HepG2 (cell line): ENCODE measurements around the gene PAPPA. TPM values are rescaled to one million over a fixed set of nuclear protein-coding genes. Genes with fewer than 3 reads are reported as not detected.

Experiments used
- ATAC-seq: fragments of 200-7000 bp; cut with Tn5 transposase; 3 replicates; pipeline ENCODE4 v1.9.1; 2020; ENCODE audit warnings: mild to moderate bottlenecking, moderate library complexity
- BruUV-seq: library from RNA; stranded (reverse); fragments of 400-500 nt; replicated peaks from 2 replicates; lab custom pipeline; 2021; lab: Mats Ljungman, UMichigan
- CTCF ChIA-PET: fragments of 300-600 bp; formaldehyde crosslinking; extraction: SDS; loops from one replicate; lab custom pipeline; 2021; ENCODE audit warnings: low total read pairs, inconsistent platforms, low intra/inter-chr PET ratio; lab: Yijun Ruan, JAX
- POLR2A ChIA-PET: fragments of 350-600 bp; sonication (Branson Sonifier 250); formaldehyde crosslinking; loops from one replicate; lab custom pipeline; 2020; ENCODE audit warnings: antibody characterized with exemption, inconsistent platforms; lab: Yijun Ruan, JAX
- DNase-seq: peaks from one replicate; pipeline ENCODE4 v3.0.0-alpha.2; 2015; ENCODE audit warnings: low spot score
- FAIRE-seq: peaks from 3 replicates; lab custom pipeline; 2011; peaks lifted over from hg19 to GRCh38; lab: Jason Lieb, UNC
- H2AFZ ChIP-seq: one replicate; pipeline ENCODE4 v1.6.1; 2011; ENCODE audit warnings: low read length, inconsistent platforms
- H3K27ac ChIP-seq: fragments of 300-600 bp; 3 replicates; pipeline ENCODE4 v1.8.0; 2011; ENCODE audit warnings: mixed run types, mild to moderate bottlenecking, mixed read lengths, low read length, inconsistent platforms; ENCODE audit not compliant: insufficient read depth; ENCODE audit errors: extremely low read length
- H3K27me3 ChIP-seq, 2 experiments: fragments of 200-600 bp in 1 of 2; 2 replicates in 1 of 2; 3 replicates in 1 of 2; pipeline versions ENCODE4 v1.6.0 to v1.8.0; 2011; ENCODE audit warnings: low read length in 2 of 2, mild to moderate bottlenecking in 2 of 2, moderate library complexity in 2 of 2, inconsistent platforms in 1 of 2; ENCODE audit not compliant: insufficient read depth in 2 of 2, control insufficient read depth in 1 of 2
- H3K36me3 ChIP-seq, 2 experiments: fragments of 200-600 bp in 1 of 2; replicated peaks in 1 of 2; 2 replicates in 1 of 2; 3 replicates in 1 of 2; pipeline versions ENCODE4 v1.5.1 to v1.8.0; 2011; ENCODE audit warnings: low read length in 2 of 2, inconsistent platforms in 1 of 2; ENCODE audit not compliant: insufficient read depth in 2 of 2, control insufficient read depth in 1 of 2
- H3K4me1 ChIP-seq: 2 replicates; pipeline ENCODE4 v1.5.1; 2012; ENCODE audit warnings: low read length, inconsistent platforms; ENCODE audit not compliant: insufficient read depth
- H3K4me2 ChIP-seq: 2 replicates; pipeline ENCODE4 v1.6.0; 2011; ENCODE audit warnings: low read depth, low read length, inconsistent platforms
- H3K4me3 ChIP-seq, 3 experiments: fragments of 200-600 bp in 1 of 3; sonication (generic), shearing (Covaris generic) in 1 of 3; replicated peaks in 1 of 3; 2 replicates each; pipeline ENCODE4 v1.5.1; 2011 to 2016; ENCODE audit warnings: low read length in 3 of 3, inconsistent platforms in 2 of 3, low read depth in 2 of 3, mild to moderate bottlenecking in 2 of 3, control low read depth in 1 of 3, mixed read lengths in 1 of 3; ENCODE audit not compliant: insufficient read depth in 1 of 3
- H3K79me2 ChIP-seq: one replicate; pipeline ENCODE4 v1.6.1; 2011; ENCODE audit warnings: low read length, inconsistent platforms; ENCODE audit not compliant: insufficient read depth
- H3K9ac ChIP-seq: 2 replicates; pipeline ENCODE4 v1.6.0; 2011; ENCODE audit warnings: mild to moderate bottlenecking, low read depth, low read length, inconsistent platforms; ENCODE audit not compliant: insufficient read depth
- H3K9me3 ChIP-seq: 2 replicates; pipeline ENCODE4 v1.5.1; 2012; ENCODE audit warnings: mild to moderate bottlenecking, low read length
- H4K20me1 ChIP-seq: 2 replicates; pipeline ENCODE4 v1.6.0; 2011; ENCODE audit warnings: inconsistent platforms, mild to moderate bottlenecking, low read length, moderate library complexity; ENCODE audit not compliant: insufficient read depth
- ARID2 ChIP-seq: sonication (generic); formaldehyde crosslinking; IDR thresholded peaks from 2 replicates; pipeline ENCODE4 v1.8.1; 2022; ENCODE audit warnings: mild to moderate bottlenecking, missing genetic modification reagents, borderline replicate concordance
- CHCHD3 ChIP-seq: sonication (generic); formaldehyde crosslinking; IDR thresholded peaks from 2 replicates; pipeline ENCODE4 v1.8.0; 2022; ENCODE audit warnings: mild to moderate bottlenecking, missing genetic modification reagents, moderate library complexity
- DNMT1 ChIP-seq: sonication (generic); formaldehyde crosslinking; IDR thresholded peaks from 2 replicates; pipeline ENCODE4 v1.5.1; 2020; ENCODE audit warnings: mild to moderate bottlenecking, missing genetic modification reagents
- HHEX ChIP-seq: IDR thresholded peaks from 2 replicates; pipeline ENCODE4 v1.6.1; 2016; ENCODE audit warnings: control low read depth
- MXD3 ChIP-seq: IDR thresholded peaks from 2 replicates; pipeline ENCODE4 v1.6.1; 2016; ENCODE audit warnings: mild to moderate bottlenecking, missing biosample characterization, missing genetic modification reagents
- NPAS2 ChIP-seq: sonication (generic); formaldehyde crosslinking; IDR thresholded peaks from 2 replicates; pipeline ENCODE4 v1.8.0; 2022; ENCODE audit warnings: mild to moderate bottlenecking, missing genetic modification reagents, borderline replicate concordance
- ZC3H13 ChIP-seq: sonication (generic); formaldehyde crosslinking; IDR thresholded peaks from 2 replicates; pipeline ENCODE4 v1.8.1; 2023; ENCODE audit warnings: mild to moderate bottlenecking, missing genetic modification reagents, moderate library complexity
- ZFP36L1 ChIP-seq: sonication (generic); formaldehyde crosslinking; IDR thresholded peaks from 2 replicates; pipeline ENCODE4 v1.8.0; 2022; ENCODE audit warnings: mild to moderate bottlenecking, missing genetic modification reagents, moderate library complexity
- ZFYVE20 ChIP-seq: sonication (generic); formaldehyde crosslinking; IDR thresholded peaks from 2 replicates; pipeline ENCODE4 v1.8.0; 2023; ENCODE audit warnings: low read depth, mild to moderate bottlenecking, moderate library complexity, missing genetic modification reagents, borderline replicate concordance
- ZNF234 ChIP-seq: sonication (generic); formaldehyde crosslinking; conservative IDR thresholded peaks from 2 replicates; pipeline ENCODE4 v1.5.1; 2020; ENCODE audit warnings: mild to moderate bottlenecking, missing genetic modification reagents
- ZNF646 ChIP-seq: sonication (generic); formaldehyde crosslinking; IDR thresholded peaks from 2 replicates; pipeline ENCODE4 v1.9.0; 2021; ENCODE audit warnings: mild to moderate bottlenecking, missing genetic modification reagents
- ZNF749 ChIP-seq: sonication (generic); formaldehyde crosslinking; IDR thresholded peaks from 2 replicates; pipeline ENCODE4 v1.8.0; 2022; ENCODE audit warnings: mild to moderate bottlenecking, missing genetic modification reagents, moderate library complexity, borderline replicate concordance
- ZNF777 ChIP-seq: sonication (generic); formaldehyde crosslinking; IDR thresholded peaks from 2 replicates; pipeline ENCODE4 v1.4.0; 2020; ENCODE audit warnings: missing genetic modification reagents
- ZNF878 ChIP-seq: sonication (generic); formaldehyde crosslinking; IDR thresholded peaks from 2 replicates; pipeline ENCODE4 v1.8.1; 2023; ENCODE audit warnings: mild to moderate bottlenecking, missing genetic modification reagents, moderate library complexity
- WGBS: methylation state at CpG from one replicate; pipeline ENCODE4 v1.1.6; 2017; ENCODE audit warnings: low lambda C conversion rate; 5-methylcytosine and 5-hydroxymethylcytosine counted together
- in situ Hi-C: cut with HindIII; loops from 2 replicates; pipeline ENCODE4 v1.10.0; 2017; ENCODE audit warnings: low pct_unique_long_range_greater_than_20kb; ENCODE audit not compliant: extremely low pct_ligation_motif_present
- intact Hi-C: fragments of 100-400 bp; cut with micrococcal nuclease; formaldehyde crosslinking; loops from one replicate; pipeline ENCODE4 v1.10.0; 2022; ENCODE audit not compliant: unreplicated experiment
- polyA plus RNA-seq, 8 experiments: library from polyadenylated mRNA; depleted of rRNA in 3 of 8; stranded (reverse) in 7 of 8; unstranded in 1 of 8; fragments of >200 nt; fragmentation: Illumina TruSeq in 4 of 8; extraction: Trizol in 4 of 8; gene quantifications; 2 replicates each; pipeline versions ENCODE4 v1.2.1 to v1.2.3, GENCODE V29; 2011 to 2016; ENCODE audit warnings: low read depth in 4 of 8, missing spikeins in 1 of 8, mixed read lengths in 1 of 8; ENCODE audit not compliant: insufficient read depth in 1 of 8
- total RNA-seq, 5 experiments: library from RNA; depleted of rRNA; stranded (reverse); fragments of >200 nt; fragmentation: Illumina TruSeq; extraction: Trizol; gene quantifications; 2 replicates each; pipeline ENCODE4 v1.2.3, GENCODE V29; 2016; ENCODE audit warnings: low read depth in 1 of 5
- TF ChIP-seq, protein P1 (sequence below): sonication (generic); formaldehyde crosslinking; IDR thresholded peaks from 2 replicates; pipeline ENCODE4 v1.5.0; 2020; ENCODE audit warnings: missing genetic modification reagents

PAPPA gene
- total and polyA plus RNA-seq, 2 of the 13 experiments (the other 11 are each of a cell fraction or from before 2014, with no cell fraction given): 0.09 to 0.11 TPM

DNA sequence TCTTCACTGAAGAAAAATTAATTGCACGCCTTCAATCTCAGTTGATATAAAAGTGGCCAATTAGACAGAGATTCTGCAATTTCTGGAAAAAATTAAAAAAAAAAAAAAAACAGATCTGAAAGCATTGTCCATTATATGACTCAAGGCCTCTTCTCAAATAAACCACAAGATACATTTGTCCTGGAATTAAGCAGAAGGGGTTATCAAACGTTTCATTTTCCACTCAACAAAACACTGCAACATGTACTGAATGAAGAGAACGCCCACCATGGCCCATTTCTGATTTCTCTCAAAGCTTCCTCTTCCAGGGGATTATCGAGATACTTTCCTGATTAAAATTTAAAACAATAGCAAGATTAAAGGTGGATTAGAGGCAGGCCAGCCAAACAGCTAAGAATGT is 5.8 kb upstream of the PAPPA start:
- no peaks in the 10 kb centered on the region for H3K9me3 ChIP-seq
- intact Hi-C loops: no loop called here
- CTCF ChIA-PET: no interaction called here

More for the DNA sequence above, 5.8 kb upstream of the PAPPA start:
- no peaks in the 10 kb centered on the region for H4K20me1 ChIP-seq
- H3K79me2 ChIP-seq: no peaks in the 10 kb centered on the region
- no peak overlapping the region for H3K9ac ChIP-seq
- in situ Hi-C loops: loop anchor here (10.0 to 25.0 kb wide), 2 partner anchors 111 to 263 kb away; no protein-coding TSS in a partner anchor
- no TSS peak for BruUV-seq
- no peak for DNase-seq
- POLR2A ChIA-PET: no interaction called here
- no peaks in the 10 kb centered on the region for H3K36me3 ChIP-seq
- H2AFZ ChIP-seq: no peak overlapping the region
- TF ChIP-seq ZC3H13 (no peak), MXD3 (CRISPR knock-in tag) (no peak), DNMT1 (CRISPR knock-in tag) (no peak), ZNF749 (no peak), CHCHD3 (CRISPR knock-in tag) (no peak), ZFYVE20 (CRISPR knock-in tag) (no peak), ZNF878 (CRISPR knock-in tag) (no peak), ZFP36L1 (no peak), HHEX (CRISPR knock-in tag) (no peak), NPAS2 (no peak), ZNF234 (CRISPR knock-in tag) (no peak), ARID2 (no peak), ZNF777 (no peak), ZNF646 (CRISPR knock-in tag) (no peak)
- TF ChIP-seq, protein P1, sequence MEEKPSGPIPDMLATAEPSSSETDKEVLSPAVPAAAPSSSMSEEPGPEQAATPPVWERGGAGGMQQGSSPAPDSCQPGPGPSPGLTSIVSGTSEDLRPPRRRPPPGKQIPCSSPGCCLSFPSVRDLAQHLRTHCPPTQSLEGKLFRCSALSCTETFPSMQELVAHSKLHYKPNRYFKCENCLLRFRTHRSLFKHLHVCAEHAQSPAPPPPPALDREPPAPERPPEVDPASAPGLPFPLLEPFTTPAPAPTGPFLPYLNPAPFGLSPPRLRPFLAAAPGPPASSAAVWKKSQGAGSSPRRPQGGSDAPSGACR: no peak
- no peak overlapping the region for H3K4me3 ChIP-seq
- H3K4me2 ChIP-seq: no peak overlapping the region
- WGBS: 15% methylated on average over 4 of the region's 4 CpGs
- no peaks in the 10 kb centered on the region for H3K4me1 ChIP-seq
- no peak for ATAC-seq
- H3K27ac ChIP-seq: no peak overlapping the region
- no peaks in the 10 kb centered on the region for H3K27me3 ChIP-seq
- no peak for FAIRE-seq
